Liver (tissue), 3 donors: ENCODE results near the gene ADK.

Source experiments
- ATF3 ChIP-seq: IDR thresholded peaks from 2 replicates; pipeline ENCODE4 v1.6.1; 2016; ENCODE audit warnings: antibody characterized with exemption
- EGR1 ChIP-seq, 2 donors: IDR thresholded peaks; 2 replicates each; pipeline ENCODE4 v1.6.1; 2016 to 2018; ENCODE audit warnings: antibody characterized with exemption in 2 of 2, low read depth in 2 of 2
- GABPA ChIP-seq, 2 donors: IDR thresholded peaks in 1 of 2; conservative IDR thresholded peaks in 1 of 2; 2 replicates each; pipeline ENCODE4 v1.6.1; 2016; ENCODE audit warnings: antibody characterized with exemption in 2 of 2, mild to moderate bottlenecking in 1 of 2, moderate library complexity in 1 of 2
- HNF4A ChIP-seq, 2 donors: conservative IDR thresholded peaks; 2 replicates each; pipeline ENCODE4 v1.6.1; 2016; ENCODE audit warnings: antibody characterized with exemption in 2 of 2, mild to moderate bottlenecking in 2 of 2
- NR2F2 ChIP-seq: IDR thresholded peaks from 2 replicates; pipeline ENCODE4 v1.6.1; 2016; ENCODE audit warnings: antibody characterized with exemption
- REST ChIP-seq: IDR thresholded peaks from 2 replicates; pipeline ENCODE4 v1.6.1; 2016; ENCODE audit warnings: antibody characterized with exemption, mild to moderate bottlenecking
- SP1 ChIP-seq: IDR thresholded peaks from 2 replicates; pipeline ENCODE4 v1.6.1; 2018; ENCODE audit warnings: antibody characterized with exemption, mild to moderate bottlenecking
- TAF1 ChIP-seq: conservative IDR thresholded peaks from 2 replicates; pipeline ENCODE4 v1.6.1; 2016; ENCODE audit warnings: antibody characterized with exemption, mild to moderate bottlenecking
- YY1 ChIP-seq: IDR thresholded peaks from 2 replicates; pipeline ENCODE4 v1.6.1; 2016; ENCODE audit warnings: antibody characterized with exemption, mild to moderate bottlenecking
- TF ChIP-seq, protein P1 (sequence below): IDR thresholded peaks from 2 replicates; pipeline ENCODE4 v1.6.1; 2016; ENCODE audit warnings: antibody characterized with exemption
- TF ChIP-seq, protein P2 (sequence below): fragments of 150-350 bp; IDR thresholded peaks from 2 replicates; pipeline ENCODE4 v1.5.1; 2017; ENCODE audit warnings: improper control_type of control experiment, low read depth, low read length; ENCODE audit not compliant: missing input control
- TF ChIP-seq, protein P3 (sequence below): IDR thresholded peaks from 2 replicates; pipeline ENCODE4 v1.6.1; 2016; ENCODE audit warnings: antibody characterized with exemption
- donor health status: healthy.
- donor health status: healthy.

GRCh38 chr10:74382663-74383062 is 231.6 kb downstream of the ADK start:
- TF ChIP-seq HNF4A (conservative IDR thresholded peaks at IDR 0.05): no peak
- no peak for TF ChIP-seq GABPA (IDR thresholded peaks at IDR 0.05 in 1 of 2, conservative IDR thresholded peaks at IDR 0.05 in 1 of 2)
- TF ChIP-seq, protein P1, sequence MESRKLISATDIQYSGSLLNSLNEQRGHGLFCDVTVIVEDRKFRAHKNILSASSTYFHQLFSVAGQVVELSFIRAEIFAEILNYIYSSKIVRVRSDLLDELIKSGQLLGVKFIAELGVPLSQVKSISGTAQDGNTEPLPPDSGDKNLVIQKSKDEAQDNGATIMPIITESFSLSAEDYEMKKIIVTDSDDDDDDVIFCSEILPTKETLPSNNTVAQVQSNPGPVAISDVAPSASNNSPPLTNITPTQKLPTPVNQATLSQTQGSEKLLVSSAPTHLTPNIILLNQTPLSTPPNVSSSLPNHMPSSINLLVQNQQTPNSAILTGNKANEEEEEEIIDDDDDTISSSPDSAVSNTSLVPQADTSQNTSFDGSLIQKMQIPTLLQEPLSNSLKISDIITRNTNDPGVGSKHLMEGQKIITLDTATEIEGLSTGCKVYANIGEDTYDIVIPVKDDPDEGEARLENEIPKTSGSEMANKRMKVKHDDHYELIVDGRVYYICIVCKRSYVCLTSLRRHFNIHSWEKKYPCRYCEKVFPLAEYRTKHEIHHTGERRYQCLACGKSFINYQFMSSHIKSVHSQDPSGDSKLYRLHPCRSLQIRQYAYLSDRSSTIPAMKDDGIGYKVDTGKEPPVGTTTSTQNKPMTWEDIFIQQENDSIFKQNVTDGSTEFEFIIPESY: no peak
- no peak for TF ChIP-seq ATF3
- TF ChIP-seq, protein P2, sequence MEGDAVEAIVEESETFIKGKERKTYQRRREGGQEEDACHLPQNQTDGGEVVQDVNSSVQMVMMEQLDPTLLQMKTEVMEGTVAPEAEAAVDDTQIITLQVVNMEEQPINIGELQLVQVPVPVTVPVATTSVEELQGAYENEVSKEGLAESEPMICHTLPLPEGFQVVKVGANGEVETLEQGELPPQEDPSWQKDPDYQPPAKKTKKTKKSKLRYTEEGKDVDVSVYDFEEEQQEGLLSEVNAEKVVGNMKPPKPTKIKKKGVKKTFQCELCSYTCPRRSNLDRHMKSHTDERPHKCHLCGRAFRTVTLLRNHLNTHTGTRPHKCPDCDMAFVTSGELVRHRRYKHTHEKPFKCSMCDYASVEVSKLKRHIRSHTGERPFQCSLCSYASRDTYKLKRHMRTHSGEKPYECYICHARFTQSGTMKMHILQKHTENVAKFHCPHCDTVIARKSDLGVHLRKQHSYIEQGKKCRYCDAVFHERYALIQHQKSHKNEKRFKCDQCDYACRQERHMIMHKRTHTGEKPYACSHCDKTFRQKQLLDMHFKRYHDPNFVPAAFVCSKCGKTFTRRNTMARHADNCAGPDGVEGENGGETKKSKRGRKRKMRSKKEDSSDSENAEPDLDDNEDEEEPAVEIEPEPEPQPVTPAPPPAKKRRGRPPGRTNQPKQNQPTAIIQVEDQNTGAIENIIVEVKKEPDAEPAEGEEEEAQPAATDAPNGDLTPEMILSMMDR: no peak
- TF ChIP-seq NR2F2: no peak
- no peak for TF ChIP-seq YY1
- TF ChIP-seq REST: no peak
- TF ChIP-seq, protein P3, sequence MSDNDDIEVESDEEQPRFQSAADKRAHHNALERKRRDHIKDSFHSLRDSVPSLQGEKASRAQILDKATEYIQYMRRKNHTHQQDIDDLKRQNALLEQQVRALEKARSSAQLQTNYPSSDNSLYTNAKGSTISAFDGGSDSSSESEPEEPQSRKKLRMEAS: no peak
- no peak for TF ChIP-seq EGR1 (IDR thresholded peaks at IDR 0.05; ENCODE audit: low read depth in 2 of 2)
- no peak for TF ChIP-seq SP1
- TF ChIP-seq TAF1: no peak
